Neural cell (in vitro differentiated cells): ENCODE measurements around the gene CRADD. TPM values are rescaled to one million over a fixed set of nuclear protein-coding genes. Genes with fewer than 3 reads are reported as not detected.

Experiments used
- H2AFZ ChIP-seq: fragments of 200-600, 300-800 bp; sonication (generic), shearing (Covaris generic); 2 replicates; pipeline ENCODE4 v1.6.0; 2014; ENCODE audit warnings: low read depth, mild to moderate bottlenecking, antibody characterized with exemption, low read length, moderate library complexity
- H3F3A ChIP-seq: fragments of 200-600 bp; shearing (Covaris generic); 2 replicates; pipeline ENCODE4 v1.6.1; 2016; ENCODE audit warnings: mild to moderate bottlenecking, moderate library complexity, mixed read lengths, antibody characterized with exemption, low read length; ENCODE audit not compliant: insufficient read depth, poor library complexity, severe bottlenecking
- H3K27ac ChIP-seq: fragments of 200-600, 300-800 bp; sonication (generic), shearing (Covaris generic); 2 replicates; pipeline ENCODE4 v1.5.1; 2014; ENCODE audit warnings: mild to moderate bottlenecking, low read length, moderate library complexity
- H3K27me3 ChIP-seq: fragments of 300-800, 200-600 bp; sonication (generic), shearing (Covaris generic); 2 replicates; pipeline ENCODE4 v1.6.0; 2014; ENCODE audit warnings: mild to moderate bottlenecking, low read depth, low read length, moderate library complexity; ENCODE audit not compliant: insufficient read depth
- H3K36me3 ChIP-seq: fragments of 300-800, 200-600 bp; sonication (generic), shearing (Covaris generic); 2 replicates; pipeline ENCODE4 v1.5.1; 2014; ENCODE audit warnings: mild to moderate bottlenecking, antibody characterized with exemption, low read length, moderate library complexity; ENCODE audit not compliant: insufficient read depth
- H3K4me2 ChIP-seq: fragments of 300-800, 200-600 bp; sonication (generic), shearing (Covaris generic); 2 replicates; pipeline ENCODE4 v1.6.0; 2014; ENCODE audit warnings: mild to moderate bottlenecking, low read length
- H3K4me3 ChIP-seq: fragments of 300-800, 200-600 bp; sonication (generic), shearing (Covaris generic); 2 replicates; pipeline ENCODE4 v1.5.1; 2014; ENCODE audit warnings: mild to moderate bottlenecking, low read length, moderate library complexity
- H3K79me2 ChIP-seq: fragments of 200-600 bp; shearing (Covaris generic); replicated peaks from 2 replicates; pipeline ENCODE4 v1.6.0; 2014; ENCODE audit warnings: mild to moderate bottlenecking, low read length, moderate library complexity; ENCODE audit not compliant: insufficient read depth
- H3K9ac ChIP-seq: fragments of 300-800, 200-600 bp; sonication (generic), shearing (Covaris generic); 2 replicates; pipeline ENCODE4 v1.6.1; 2016; ENCODE audit warnings: mild to moderate bottlenecking, low read length, mixed read lengths
- H3K9me2 ChIP-seq: fragments of 200-600 bp; shearing (Covaris generic); 2 replicates; pipeline ENCODE4 v1.6.1; 2016; ENCODE audit warnings: mild to moderate bottlenecking, low read length, mixed read lengths; ENCODE audit not compliant: insufficient read depth
- H3K9me3 ChIP-seq: fragments of 200-600, 300-800 bp; sonication (generic), shearing (Covaris generic); 2 replicates; pipeline ENCODE4 v1.6.1; 2016; ENCODE audit warnings: mild to moderate bottlenecking, mixed run types, low read length, moderate library complexity, mixed read lengths
- H4K20me1 ChIP-seq: fragments of 200-600 bp; shearing (Covaris generic); 2 replicates; pipeline ENCODE4 v1.6.1; 2016; ENCODE audit warnings: mild to moderate bottlenecking, mixed run types; ENCODE audit not compliant: insufficient read depth
- EZH2 ChIP-seq: fragments of 200-600, 300-800 bp; shearing (Covaris generic), sonication (generic); IDR thresholded peaks from 2 replicates; pipeline ENCODE4 v1.6.1; 2014; ENCODE audit warnings: antibody characterized with exemption, low read length, borderline replicate concordance, mild to moderate bottlenecking; ENCODE audit not compliant: insufficient read depth, poor library complexity, severe bottlenecking
- MXI1 ChIP-seq: fragments of 450-650 bp; conservative IDR thresholded peaks from 2 replicates; pipeline ENCODE4 v1.6.1; 2014; ENCODE audit warnings: antibody characterized with exemption, mild to moderate bottlenecking; ENCODE audit not compliant: poor library complexity, severe bottlenecking
- POLR2AphosphoS5 ChIP-seq: IDR thresholded peaks from 2 replicates; pipeline ENCODE4 v1.6.1; 2012
- RAD21 ChIP-seq: fragments of 450-650 bp; conservative IDR thresholded peaks from 2 replicates; pipeline ENCODE4 v1.6.1; 2014; ENCODE audit warnings: antibody characterized with exemption, mild to moderate bottlenecking, moderate library complexity
- TAF1 ChIP-seq: IDR thresholded peaks from 2 replicates; pipeline ENCODE4 v1.6.1; 2012; ENCODE audit warnings: low read depth
- polyA plus RNA-seq: library from polyadenylated mRNA; depleted of rRNA; stranded (reverse); fragments of >200 nt; gene quantifications from 2 replicates; pipeline ENCODE4 v1.2.3, GENCODE V29; 2014
- TF ChIP-seq, protein P1 (sequence below): fragments of 450-650 bp; IDR thresholded peaks from 2 replicates; pipeline ENCODE4 v1.5.1; 2014; ENCODE audit warnings: antibody characterized with exemption, mild to moderate bottlenecking, moderate library complexity; ENCODE audit not compliant: poor library complexity, severe bottlenecking

The CRADD gene
- polyA plus RNA-seq, 1 donor from 2014 or later = 23.5 TPM

DNA sequence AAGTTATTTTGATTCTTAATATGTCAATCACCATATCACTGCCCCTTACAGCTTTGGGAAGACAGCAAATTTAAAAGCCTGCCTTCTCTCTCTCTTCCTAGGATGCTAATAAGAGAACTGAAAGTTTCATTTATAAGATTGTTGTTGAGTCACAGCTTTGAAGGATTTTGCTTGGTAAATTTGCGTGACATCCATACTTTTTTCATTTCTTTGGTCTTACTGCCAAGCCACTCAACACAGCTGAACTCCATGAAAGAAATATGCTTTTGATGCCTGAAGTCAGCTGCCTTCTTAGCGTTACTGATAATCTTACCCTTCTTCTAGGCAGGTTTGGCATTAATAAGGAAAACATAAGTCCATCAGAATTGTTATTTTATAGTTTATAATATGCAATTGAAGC lies 155.0 kb downstream of the CRADD start:
- no peaks in the 10 kb centered on the region for H3F3A ChIP-seq
- H4K20me1 ChIP-seq = no peaks in the 10 kb centered on the region
- H2AFZ ChIP-seq = no peak overlapping the region
- H3K9ac ChIP-seq = no peak overlapping the region
- H3K36me3 ChIP-seq = no peaks in the 10 kb centered on the region
- no peak overlapping the region for H3K27ac ChIP-seq
- TF ChIP-seq MXI1 (no peak), RAD21 (no peak), POLR2AphosphoS5 (no peak)
- TF ChIP-seq, protein P1, sequence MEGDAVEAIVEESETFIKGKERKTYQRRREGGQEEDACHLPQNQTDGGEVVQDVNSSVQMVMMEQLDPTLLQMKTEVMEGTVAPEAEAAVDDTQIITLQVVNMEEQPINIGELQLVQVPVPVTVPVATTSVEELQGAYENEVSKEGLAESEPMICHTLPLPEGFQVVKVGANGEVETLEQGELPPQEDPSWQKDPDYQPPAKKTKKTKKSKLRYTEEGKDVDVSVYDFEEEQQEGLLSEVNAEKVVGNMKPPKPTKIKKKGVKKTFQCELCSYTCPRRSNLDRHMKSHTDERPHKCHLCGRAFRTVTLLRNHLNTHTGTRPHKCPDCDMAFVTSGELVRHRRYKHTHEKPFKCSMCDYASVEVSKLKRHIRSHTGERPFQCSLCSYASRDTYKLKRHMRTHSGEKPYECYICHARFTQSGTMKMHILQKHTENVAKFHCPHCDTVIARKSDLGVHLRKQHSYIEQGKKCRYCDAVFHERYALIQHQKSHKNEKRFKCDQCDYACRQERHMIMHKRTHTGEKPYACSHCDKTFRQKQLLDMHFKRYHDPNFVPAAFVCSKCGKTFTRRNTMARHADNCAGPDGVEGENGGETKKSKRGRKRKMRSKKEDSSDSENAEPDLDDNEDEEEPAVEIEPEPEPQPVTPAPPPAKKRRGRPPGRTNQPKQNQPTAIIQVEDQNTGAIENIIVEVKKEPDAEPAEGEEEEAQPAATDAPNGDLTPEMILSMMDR = no peak
- no peaks in the 10 kb centered on the region for H3K79me2 ChIP-seq
- no peaks in the 10 kb centered on the region for H3K9me2 ChIP-seq
- no peak overlapping the region for H3K4me3 ChIP-seq
- no peaks in the 10 kb centered on the region for H3K27me3 ChIP-seq
- H3K9me3 ChIP-seq = no peaks in the 10 kb centered on the region
- H3K4me2 ChIP-seq = no peak overlapping the region

DNA sequence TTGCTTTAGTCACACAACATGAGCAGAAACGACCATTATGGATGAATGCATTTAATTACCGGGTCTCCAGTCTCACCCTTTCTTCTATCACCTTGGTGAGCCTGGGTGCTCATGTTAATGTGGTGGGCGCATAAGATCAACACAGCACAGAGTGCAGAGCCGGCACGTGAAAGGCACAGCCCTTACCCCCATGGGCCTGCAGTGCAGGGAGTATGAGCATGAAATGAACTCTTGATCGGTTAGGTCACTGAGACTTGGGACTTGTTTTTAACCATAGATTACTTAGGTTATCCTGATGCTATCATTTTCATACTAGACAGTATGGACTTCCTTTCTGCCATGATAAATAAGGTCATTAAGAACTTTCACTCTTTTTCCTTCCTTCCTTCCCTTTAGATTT lies 156.8 kb downstream of the CRADD start:
- H4K20me1 ChIP-seq = no peaks in the 10 kb centered on the region
- TF ChIP-seq, protein P1 = no peak
- TF ChIP-seq TAF1 (no peak), EZH2 (no peak), MXI1 (no peak)
- H3K36me3 ChIP-seq = no peaks in the 10 kb centered on the region
- H3K4me3 ChIP-seq = no peak overlapping the region
- H2AFZ ChIP-seq = no peak overlapping the region
- no peaks in the 10 kb centered on the region for H3K27me3 ChIP-seq
- H3K79me2 ChIP-seq = no peaks in the 10 kb centered on the region
- H3K9me3 ChIP-seq = no peaks in the 10 kb centered on the region
- no peaks in the 10 kb centered on the region for H3K9me2 ChIP-seq
- H3K4me2 ChIP-seq = no peak overlapping the region
- H3F3A ChIP-seq = no peaks in the 10 kb centered on the region
- H3K27ac ChIP-seq = no peak overlapping the region
- no peak overlapping the region for H3K9ac ChIP-seq

DNA sequence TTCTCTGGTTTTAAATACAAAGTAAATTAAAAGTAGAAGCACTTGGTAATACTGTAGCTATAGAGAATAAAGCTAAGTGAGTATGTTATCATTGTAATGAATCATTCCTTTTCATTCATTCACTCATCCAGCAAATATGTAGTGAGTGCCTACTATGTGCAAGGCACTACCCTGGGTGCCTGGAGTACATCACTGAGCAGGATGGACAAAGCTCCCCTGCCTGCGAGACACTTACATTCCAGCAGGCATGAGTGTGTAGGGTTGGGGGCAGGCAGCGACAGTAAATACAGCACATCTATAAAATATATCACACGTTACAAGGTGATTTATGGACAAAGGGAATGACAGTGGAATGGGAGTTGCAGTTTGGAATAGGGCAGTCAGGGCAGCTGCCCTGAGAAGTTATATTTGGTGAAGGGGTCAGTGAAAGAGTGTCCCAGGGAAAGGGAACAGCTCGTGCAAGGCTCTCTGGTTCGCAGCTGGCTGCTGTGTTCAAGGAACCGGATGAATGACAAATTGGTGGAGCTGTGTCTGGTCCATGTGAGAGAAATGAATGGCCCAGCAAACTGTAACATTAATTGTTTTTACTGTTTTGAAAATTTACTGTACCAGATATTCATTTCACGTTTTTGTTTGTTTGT lies 159.6 kb downstream of the CRADD start:
- no peaks in the 10 kb centered on the region for H4K20me1 ChIP-seq
- H2AFZ ChIP-seq = no peak overlapping the region
- H3K9me2 ChIP-seq = no peaks in the 10 kb centered on the region
- no peak overlapping the region for H3K9ac ChIP-seq
- H3K4me3 ChIP-seq = no peak overlapping the region
- H3K27me3 ChIP-seq = no peaks in the 10 kb centered on the region
- no peaks in the 10 kb centered on the region for H3K9me3 ChIP-seq
- TF ChIP-seq, protein P1 = no peak
- no peak for TF ChIP-seq TAF1
- H3K27ac ChIP-seq = no peak overlapping the region
- H3K79me2 ChIP-seq = no peaks in the 10 kb centered on the region
- H3K4me2 ChIP-seq = no peak overlapping the region
- H3F3A ChIP-seq = no peaks in the 10 kb centered on the region
- H3K36me3 ChIP-seq = no peaks in the 10 kb centered on the region
